GM19240 (cell line): ENCODE results near the gene CDYL.

Experiments
- DNase-seq: peaks from one replicate; pipeline ENCODE4 v3.0.0; 2011; ENCODE audit warnings: low spot score; ENCODE audit not compliant: insufficient read length

The CDYL gene

GRCh38 chr6:4932228-4932903 is 156.2 kb downstream of the CDYL start:
- DNase-seq: no peak

GRCh38 chr6:4935486-4935885 is 159.3 kb downstream of the CDYL start:
- no peak for DNase-seq

GRCh38 chr6:4935975-4936680 is 159.9 kb downstream of the CDYL start:
- no peak for DNase-seq

- DNase-seq: no peak
Measured at GRCh38 chr6:4936681-4937041, 160.5 kb downstream of the CDYL start.

GRCh38 chr6:4937414-4937813 is 161.2 kb downstream of the CDYL start:
- DNase-seq: no peak

- DNase-seq: no peak
Measured at GRCh38 chr6:4939241-4939640, 163.0 kb downstream of the CDYL start.

GRCh38 chr6:4940416-4940815 is 164.2 kb downstream of the CDYL start:
- no peak for DNase-seq

GRCh38 chr6:4941782-4942672 is 165.8 kb downstream of the CDYL start:
- DNase-seq: peak; percentile 27

GRCh38 chr6:4942673-4943009 is 166.4 kb downstream of the CDYL start:
- no peak for DNase-seq

GRCh38 chr6:4943716-4944115 is 167.5 kb downstream of the CDYL start:
- DNase-seq: no peak

GRCh38 chr6:4944325-4944724 is 168.1 kb downstream of the CDYL start:
- no peak for DNase-seq

- no peak for DNase-seq
Measured at GRCh38 chr6:4946521-4946920, 170.3 kb downstream of the CDYL start.

- no peak for DNase-seq
Measured at GRCh38 chr6:4947716-4948115, 171.5 kb downstream of the CDYL start.

- DNase-seq: no peak
Measured at GRCh38 chr6:4948781-4949450, 172.7 kb downstream of the CDYL start.

- DNase-seq: no peak
Measured at GRCh38 chr6:4950076-4950475, 173.9 kb downstream of the CDYL start.

GRCh38 chr6:4950836-4951533 is 174.8 kb downstream of the CDYL start:
- no peak for DNase-seq

GRCh38 chr6:4953440-4953839 is 177.2 kb downstream of the CDYL start:
- DNase-seq: no peak

- DNase-seq: no peak
Measured at GRCh38 chr6:4956625-4957024, 180.4 kb downstream of the CDYL start.

GRCh38 chr6:4957521-4958231 is 181.5 kb downstream of the CDYL start:
- no peak for DNase-seq

GRCh38 chr6:4958624-4959023 is 182.4 kb downstream of the CDYL start:
- no peak for DNase-seq
